ENCODE data around the gene SLC10A1. TPM values are rescaled to one million over a fixed set of nuclear protein-coding genes. Genes with fewer than 3 reads are reported as not detected.

SLC10A1 gene
- total and polyA plus RNA-seq, 2 of the 8 experiments (the other 6 are each of a cell fraction or from before 2014, with no cell fraction given), result not detected

GRCh38 chr14:69766984-69767368 is 30.1 kb downstream of the SLC10A1 start, which contains the start of gene SRSF5:
Gene SRSF5 (plus strand): TSS chr14:69767142. CDS start chr14:69768157, 1,015 bp downstream.
- Histone ChIP-seq H3K79me1 (ENCODE audit: low read depth, low read length) (peaks cover 9% of the 10 kb centered on the region; the same call in 1 of the 2 replicates), H3K36me3 (ENCODE audit: control insufficient read depth in 2 of 4, insufficient read depth in 4 of 4, low read length in 3 of 4) (peaks cover 36 to 42% (median 39%) of the 10 kb centered on the region in 4 experiments), H3K27me3 (replicated peaks in 1 of 4; ENCODE audit: control insufficient read depth in 3 of 4, extremely low read depth in 1 of 4, insufficient read depth in 3 of 4, low read length in 3 of 4) (no peaks in the 10 kb centered on the region), H2BK5ac (ENCODE audit: low read depth, low read length) (peak within 1 kb of the TSS; percentile 100), H3K56ac (replicated peaks; ENCODE audit: insufficient read length, low read depth, low read length) (peak within 1 kb of the TSS; percentile 94), H3K23me2 (ENCODE audit: low read depth, low read length) (peaks cover 3% of the 10 kb centered on the region; the same call in 1 of the 2 replicates), H3K23ac (ENCODE audit: insufficient read length) (no peak within 1 kb of the TSS), H2BK120ac (replicated peaks; ENCODE audit: low read depth, low read length) (peak within 1 kb of the TSS; percentile 38), H3K4ac (replicated peaks; ENCODE audit: insufficient read length, low read depth, low read length) (peak within 1 kb of the TSS; percentile 94), H4K20me1 (replicated peaks in 1 of 2; ENCODE audit: control insufficient read depth in 1 of 2, insufficient read depth in 2 of 2, low read length in 2 of 2) (peaks cover 14 to 15% of the 10 kb centered on the region in 2 experiments), H3K9me3 (ENCODE audit: insufficient read depth in 2 of 2, low read depth in 1 of 2, low read length in 1 of 2) (no peaks in the 10 kb centered on the region), H2AFZ (ENCODE audit: low read length) (peak within 1 kb of the TSS; percentile 11), H2BK15ac (ENCODE audit: low read length) (no peak within 1 kb of the TSS), H3K4me1 (replicated peaks in 1 of 4; ENCODE audit: control insufficient read depth in 3 of 4, insufficient read depth in 4 of 4, low read length in 3 of 4) (peaks cover 0 to 5% (median 3%) of the 10 kb centered on the region in 4 experiments; a peak in 5 of 7 replicates), H3K79me2 (ENCODE audit: control insufficient read depth in 1 of 2, insufficient read depth in 2 of 2, low read length in 2 of 2) (peaks cover 6 to 37% of the 10 kb centered on the region in 2 experiments), H4K91ac (replicated peaks; ENCODE audit: insufficient read length, low read length) (peak within 1 kb of the TSS; percentile 92), H3K18ac (ENCODE audit: extremely low read depth, low read length) (peak within 1 kb of the TSS; percentile 99), H3K9ac (replicated peaks in 1 of 4; ENCODE audit: extremely low read depth in 1 of 4, low read depth in 3 of 4, low read length in 3 of 4) (peak within 1 kb of the TSS; percentile 94 to 100 (median 100)), H4K8ac (ENCODE audit: extremely low read depth, insufficient read depth, low read length) (peak within 1 kb of the TSS; percentile 100), H2AK5ac (ENCODE audit: low read depth, low read length) (peak within 1 kb of the TSS; percentile 98), H3K4me2 (ENCODE audit: insufficient read depth in 1 of 2, low read depth in 2 of 2, low read length in 2 of 2) (peak within 1 kb of the TSS; percentile 62 to 70), H3K14ac (ENCODE audit: insufficient read length) (no peak within 1 kb of the TSS), H2BK12ac (ENCODE audit: low read depth, low read length) (peak within 1 kb of the TSS; percentile 94), H3K4me3 (ENCODE audit: extremely low read depth in 1 of 4, insufficient read depth in 2 of 4, low read depth in 3 of 4, low read length in 4 of 4) (peak within 1 kb of the TSS; percentile 95 to 100 (median 98)), H3K27ac (ENCODE audit: low read depth, low read length) (peak within 1 kb of the TSS; percentile 99), H4K5ac (ENCODE audit: insufficient read length, low read depth, low read length) (peak within 1 kb of the TSS; percentile 99), H2BK20ac (ENCODE audit: low read length) (no peak within 1 kb of the TSS)
- POLR2A ChIA-PET (ENCODE audit: partially characterized antibody), result interaction anchor here (0.6 to 3.8 kb wide), 30 partner anchors 9 to 369 kb away, joined by 3 to 39 read pairs (median 4); partner anchors contain the start of genes ERH, SLC10A1, SLC39A9 and SUSD6
- DNase-seq (ENCODE audit: low read depth in 1 of 2, low spot score in 2 of 2), result peak; percentile 88 to 95
- no peak for FAIRE-seq
- 2% methylated on average over 30 of the region's 31 CpGs; no CpG with 5 or more reads in 1 of the 2 experiments for WGBS, 2 experiments (ENCODE audit: extremely low coverage in 1 of 2, insufficient coverage in 1 of 2, insufficient read length in 1 of 2, insufficient replicate concordance in 2 of 2, low coverage in 1 of 2, low lambda C conversion rate in 2 of 2, missing lambda C conversion rate in 1 of 2)
- CTCF ChIA-PET (ENCODE audit: partially characterized antibody), result interaction anchor here (0.6 to 1.0 kb wide), 5 partner anchors 36 to 298 kb away, joined by 3 to 4 read pairs (median 3); no protein-coding TSS in a partner anchor
- TF ChIP-seq SIX5 (IDR thresholded peaks at IDR 0.05; ENCODE audit: low read depth, low read length), result no peak
- no peak for TF ChIP-seq RAD21 (IDR thresholded peaks at IDR 0.05 in 1 of 2, conservative IDR thresholded peaks at IDR 0.05 in 1 of 2; ENCODE audit: low read depth in 2 of 2, low read length in 2 of 2)
- peak; percentile 97 for TF ChIP-seq TBP (IDR thresholded peaks at IDR 0.05; ENCODE audit: low read depth, low read length)
- peak; percentile 100 for TF ChIP-seq POLR2AphosphoS5 (IDR thresholded peaks at IDR 0.05; ENCODE audit: low read depth, low read length)
- TF ChIP-seq E2F6 (IDR thresholded peaks at IDR 0.05), result no peak
- no peak for TF ChIP-seq CBX5 (IDR thresholded peaks at IDR 0.05; ENCODE audit: low read depth, low read length)
- 0 out of 2 replicates have a peak, but pooled peaks have one; percentile 42 for TF ChIP-seq RBBP5 (IDR thresholded peaks at IDR 0.05; ENCODE audit: borderline replicate concordance, low read depth, low read length)
- peak; percentile 99 for TF ChIP-seq POLR2A (IDR thresholded peaks at IDR 0.05; ENCODE audit: control extremely low read depth in 1 of 2, low read depth in 2 of 2, low read length in 2 of 2)
- peak; percentile 36; the same call in 1 of the 2 replicates for TF ChIP-seq TEAD4 (IDR thresholded peaks at IDR 0.05; ENCODE audit: low read depth, low read length)
- no peak for TF ChIP-seq CTBP2 (IDR thresholded peaks at IDR 0.05; ENCODE audit: borderline replicate concordance, insufficient read depth, insufficient read length, low read length)
- peak; percentile 93 for TF ChIP-seq CREB1 (IDR thresholded peaks at IDR 0.05)
- peak; percentile 99 for TF ChIP-seq PHF8 (conservative IDR thresholded peaks at IDR 0.05; ENCODE audit: low read depth, low read length)
- no peak for TF ChIP-seq MAFK (IDR thresholded peaks at IDR 0.05; ENCODE audit: low read depth, low read length)

Data from H1 (cell line).